HEK293 (cell line): ENCODE results near the gene GGPS1.

Source experiments
- ZNF146 ChIP-seq: fragments of 450-650 bp; formaldehyde crosslinking; IDR thresholded peaks from 2 replicates; pipeline ENCODE4 v1.5.1; 2016; ENCODE audit warnings: missing biosample characterization, missing genetic modification characterization
- TF ChIP-seq, protein P1 (sequence below): fragments of 450-650 bp; formaldehyde crosslinking; IDR thresholded peaks from 2 replicates; pipeline ENCODE4 v1.5.1; 2016; ENCODE audit warnings: missing biosample characterization, missing genetic modification characterization

DNA sequence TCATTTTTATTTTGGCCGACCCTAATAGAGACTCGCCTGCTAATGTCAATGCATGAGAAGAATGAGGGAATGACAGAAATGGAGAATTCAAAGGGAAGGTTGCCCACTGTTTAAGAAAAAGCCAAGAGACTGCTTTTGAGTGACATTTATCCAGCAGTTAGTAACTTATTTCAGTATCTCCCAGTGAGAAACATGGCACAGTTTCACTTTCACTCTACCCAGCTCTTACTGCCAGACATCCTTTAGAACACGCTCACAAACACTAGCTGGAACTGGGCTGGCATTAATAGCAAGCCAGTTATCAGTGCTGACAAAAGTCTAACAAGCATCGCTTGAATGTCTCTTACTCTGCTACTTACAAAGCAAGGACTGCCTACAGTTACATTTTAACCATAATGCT is 8.5 kb downstream of the GGPS1 start:
- TF ChIP-seq, protein P1, sequence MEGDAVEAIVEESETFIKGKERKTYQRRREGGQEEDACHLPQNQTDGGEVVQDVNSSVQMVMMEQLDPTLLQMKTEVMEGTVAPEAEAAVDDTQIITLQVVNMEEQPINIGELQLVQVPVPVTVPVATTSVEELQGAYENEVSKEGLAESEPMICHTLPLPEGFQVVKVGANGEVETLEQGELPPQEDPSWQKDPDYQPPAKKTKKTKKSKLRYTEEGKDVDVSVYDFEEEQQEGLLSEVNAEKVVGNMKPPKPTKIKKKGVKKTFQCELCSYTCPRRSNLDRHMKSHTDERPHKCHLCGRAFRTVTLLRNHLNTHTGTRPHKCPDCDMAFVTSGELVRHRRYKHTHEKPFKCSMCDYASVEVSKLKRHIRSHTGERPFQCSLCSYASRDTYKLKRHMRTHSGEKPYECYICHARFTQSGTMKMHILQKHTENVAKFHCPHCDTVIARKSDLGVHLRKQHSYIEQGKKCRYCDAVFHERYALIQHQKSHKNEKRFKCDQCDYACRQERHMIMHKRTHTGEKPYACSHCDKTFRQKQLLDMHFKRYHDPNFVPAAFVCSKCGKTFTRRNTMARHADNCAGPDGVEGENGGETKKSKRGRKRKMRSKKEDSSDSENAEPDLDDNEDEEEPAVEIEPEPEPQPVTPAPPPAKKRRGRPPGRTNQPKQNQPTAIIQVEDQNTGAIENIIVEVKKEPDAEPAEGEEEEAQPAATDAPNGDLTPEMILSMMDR (tag by site-specific recombination), result no peak
- TF ChIP-seq ZNF146, result no peak
